OCI-LY3 (cell line): ENCODE data around the gene SPOUT1.

ENCODE experiments used
- H2AFZ ChIP-seq: fragments of 200-600, 300-600 bp; shearing (Covaris generic); 2 replicates; pipeline ENCODE4 v1.6.0; 2014; ENCODE audit warnings: antibody characterized with exemption, low read depth, low read length
- H3K27ac ChIP-seq: fragments of 200-600, 300-600 bp; sonication (generic); 2 replicates; pipeline ENCODE4 v1.5.1; 2014; ENCODE audit warnings: mild to moderate bottlenecking, low read length, moderate library complexity, mixed read lengths
- H3K27me3 ChIP-seq: fragments of 200-600, 300-600 bp; sonication (generic); 2 replicates; pipeline ENCODE4 v1.6.1; 2014; ENCODE audit warnings: low read depth, low read length, mixed read lengths
- H3K36me3 ChIP-seq: fragments of 200-600, 300-600 bp; sonication (generic); replicated peaks from 2 replicates; pipeline ENCODE3; 2014; ENCODE audit warnings: low read depth, low read length, mixed read lengths
- H3K4me1 ChIP-seq: fragments of 300-600, 200-600 bp; sonication (generic); 2 replicates; pipeline ENCODE4 v1.6.1; 2014; ENCODE audit warnings: low read length, mixed read lengths
- H3K4me2 ChIP-seq: fragments of 200-600, 300-600 bp; sonication (generic); 2 replicates; pipeline ENCODE4 v1.6.1; 2014; ENCODE audit warnings: low read length, mixed read lengths
- H3K4me3 ChIP-seq: fragments of 300-600, 200-600 bp; sonication (generic); 2 replicates; pipeline ENCODE4 v1.5.1; 2014; ENCODE audit warnings: antibody characterized with exemption, mild to moderate bottlenecking, low read length, moderate library complexity
- H3K79me2 ChIP-seq: fragments of 300-600, 200-600 bp; shearing (Covaris generic); 2 replicates; pipeline ENCODE4 v1.6.1; 2014; ENCODE audit warnings: mild to moderate bottlenecking, low read length, mixed read lengths
- H3K9ac ChIP-seq: fragments of 300-600, 200-600 bp; shearing (Covaris generic); 2 replicates; pipeline ENCODE4 v1.6.0; 2014; ENCODE audit warnings: mild to moderate bottlenecking, low read length, moderate library complexity
- H3K9me3 ChIP-seq: fragments of 200-600, 300-600 bp; shearing (Covaris generic); 2 replicates; pipeline ENCODE4 v1.6.1; 2014; ENCODE audit warnings: low read length, mixed read lengths; ENCODE audit not compliant: insufficient read depth
- H4K20me1 ChIP-seq: fragments of 200-600, 300-600 bp; sonication (generic); 2 replicates; pipeline ENCODE4 v1.6.1; 2016; ENCODE audit warnings: low read length, mixed read lengths; ENCODE audit not compliant: insufficient read depth
- CTCF ChIP-seq: fragments of 200-600, 300-600 bp; sonication (generic); IDR thresholded peaks from 2 replicates; pipeline ENCODE4 v1.5.1; 2014; ENCODE audit warnings: antibody characterized with exemption, low read length, low read depth
- EZH2phosphoT487 ChIP-seq: fragments of 200-600 bp; shearing (Covaris generic); IDR thresholded peaks from 2 replicates; pipeline ENCODE4 v1.6.1; 2018; ENCODE audit warnings: antibody characterized with exemption, mixed run types, low read depth

Gene SPOUT1

GRCh38 chr9:128838338-128838737, 8.7 kb upstream of the SPOUT1 start:
- no peak overlapping the region for H3K4me3 ChIP-seq
- H3K9ac ChIP-seq: no peak overlapping the region
- no peaks in the 10 kb centered on the region for H3K27me3 ChIP-seq
- H3K4me1 ChIP-seq: no peaks in the 10 kb centered on the region
- no peaks in the 10 kb centered on the region for H3K9me3 ChIP-seq
- no peaks in the 10 kb centered on the region for H4K20me1 ChIP-seq
- TF ChIP-seq EZH2phosphoT487 (no peak), CTCF (no peak)
- no peaks in the 10 kb centered on the region for H3K36me3 ChIP-seq
- no peak overlapping the region for H3K4me2 ChIP-seq
- no peak overlapping the region for H2AFZ ChIP-seq
- H3K79me2 ChIP-seq: no peaks in the 10 kb centered on the region
- no peak overlapping the region for H3K27ac ChIP-seq

- Histone ChIP-seq H3K27ac (no peak overlapping the region), H3K4me1 (no peaks in the 10 kb centered on the region), H3K4me3 (no peak overlapping the region), H4K20me1 (no peaks in the 10 kb centered on the region), H3K36me3 (no peaks in the 10 kb centered on the region), H3K9me3 (no peaks in the 10 kb centered on the region), H3K79me2 (no peaks in the 10 kb centered on the region), H2AFZ (no peak overlapping the region), H3K9ac (no peak overlapping the region), H3K27me3 (no peaks in the 10 kb centered on the region), H3K4me2 (no peak overlapping the region)
- TF ChIP-seq CTCF (no peak), EZH2phosphoT487 (no peak)
Observed at GRCh38 chr9:128836509-128837145, 7.0 kb upstream of the SPOUT1 start.

- no peaks in the 10 kb centered on the region for H4K20me1 ChIP-seq
Observed at GRCh38 chr9:128835246-128836210, 5.9 kb upstream of the SPOUT1 start.

More at GRCh38 chr9:128835246-128836210, 5.9 kb upstream of the SPOUT1 start:
- Histone ChIP-seq H3K79me2 (no peaks in the 10 kb centered on the region), H3K36me3 (no peaks in the 10 kb centered on the region), H2AFZ (no peak overlapping the region), H3K9me3 (no peaks in the 10 kb centered on the region), H3K4me3 (no peak overlapping the region), H3K27me3 (no peaks in the 10 kb centered on the region), H3K9ac (no peak overlapping the region), H3K27ac (no peak overlapping the region), H3K4me1 (no peaks in the 10 kb centered on the region), H3K4me2 (no peak overlapping the region)
- no peak for TF ChIP-seq CTCF
- no peak for TF ChIP-seq EZH2phosphoT487
